Suppressor macrophage treated with lipopolysaccharide for 1 hour (primary cell): ENCODE data around the gene TRIM67.

Experiments used
- DNase-seq, 3 donors: peaks; one replicate each; pipeline ENCODE4 v3.0.0-alpha.2; 2020 to 2022

TRIM67 gene

GRCh38 chr1:231159202-231159962 is 2.5 kb upstream of the TRIM67 start:
- no peak for DNase-seq

GRCh38 chr1:231159963-231160761 is 1.7 kb upstream of the TRIM67 start:
- DNase-seq = peak in 1 of 3 donors; percentile 2

GRCh38 chr1:231160895-231161666 is 777 bp upstream of the TRIM67 start:
- DNase-seq = peak in 2 of 3 donors; percentile 17 to 50

GRCh38 chr1:231162297-231162969 is 575 bp downstream of the TRIM67 start:
- peak in 1 of 3 donors; percentile 24 for DNase-seq

GRCh38 chr1:231162970-231163829 is 1.3 kb downstream of the TRIM67 start:
- DNase-seq = peak in 1 of 3 donors; percentile 6

- DNase-seq = peak; percentile 22 to 37 (median 27)
These were observed 2.1 kb downstream of the TRIM67 start for GRCh38 chr1:231163830-231164427.

- DNase-seq = no peak
These were observed 3.5 kb downstream of the TRIM67 start for GRCh38 chr1:231165371-231165770.

GRCh38 chr1:231166398-231166797 is 4.5 kb downstream of the TRIM67 start:
- DNase-seq = no peak

- DNase-seq = peak in 1 of 3 donors; percentile 8
These were observed 9.0 kb downstream of the TRIM67 start for GRCh38 chr1:231170875-231171274.

- no peak for DNase-seq
These were observed 9.9 kb downstream of the TRIM67 start for GRCh38 chr1:231171623-231172197.

GRCh38 chr1:231172411-231172810 is 10.6 kb downstream of the TRIM67 start:
- no peak for DNase-seq

GRCh38 chr1:231176421-231176820 is 14.6 kb downstream of the TRIM67 start:
- DNase-seq = no peak

GRCh38 chr1:231177226-231177625 is 15.4 kb downstream of the TRIM67 start:
- DNase-seq = no peak

- peak; percentile 25 to 40 (median 29) for DNase-seq
These were observed 16.1 kb downstream of the TRIM67 start for GRCh38 chr1:231177936-231178335.

- DNase-seq = no peak
These were observed 17.1 kb downstream of the TRIM67 start for GRCh38 chr1:231178970-231179369.

- DNase-seq = no peak
These were observed 18.2 kb downstream of the TRIM67 start for GRCh38 chr1:231180034-231180433.

GRCh38 chr1:231181271-231181670 is 19.4 kb downstream of the TRIM67 start:
- DNase-seq = no peak

- DNase-seq = no peak
These were observed 20.5 kb downstream of the TRIM67 start for GRCh38 chr1:231182317-231182716.

- no peak for DNase-seq
These were observed 22.1 kb downstream of the TRIM67 start for GRCh38 chr1:231183639-231184590.

- DNase-seq = no peak
These were observed 23.0 kb downstream of the TRIM67 start for GRCh38 chr1:231184891-231185290.
